ENCODE measurements around the gene DHX36. TPM values are rescaled to one million over a fixed set of nuclear protein-coding genes. Genes with fewer than 3 reads are reported as not detected.
A peak's percentile ranks its signal among the peaks of the same experiment; 100 is the strongest.

The DHX36 gene
- total and polyA plus RNA-seq, 12 donors = 17.4 to 84.6 (median 43.1) TPM

- H3K27ac ChIP-seq = no peak overlapping the region
- H3K27me3 ChIP-seq = peaks cover 7% of the 10 kb centered on the region
- H3K9me3 ChIP-seq (replicated peaks in 1 of 3) = no peaks in the 10 kb centered on the region
- no peak for TF ChIP-seq POLR2A (IDR thresholded peaks at IDR 0.05)
- TF ChIP-seq CTCF (IDR thresholded peaks at IDR 0.05) = no peak
- no peaks in the 10 kb centered on the region for H3K36me3 ChIP-seq (replicated peaks in 1 of 2)
- intact Hi-C loops (cut with DNase I) = loop anchor here in 1 of 2 donors (10.0 kb wide), 1 partner anchor 986 kb away; no protein-coding TSS in a partner anchor
- 61 to 66% (median 63%) methylated on average over 4 of the region's 4 CpGs for WGBS, 4 donors
- DNase-seq = no peak
- no peak overlapping the region for H3K4me3 ChIP-seq
- no peaks in the 10 kb centered on the region for H3K4me1 ChIP-seq (replicated peaks in 1 of 2)
These were observed 14.3 kb upstream of the DHX36 start for GRCh38 chr3:154338570-154338969.

GRCh38 chr3:154338008-154338407, 13.7 kb upstream of the DHX36 start:
- intact Hi-C loops (cut with DNase I) = loop anchor here in 1 of 2 donors (10.0 kb wide), 1 partner anchor 987 kb away; no protein-coding TSS in a partner anchor

GRCh38 chr3:154334973-154335420, 10.7 kb upstream of the DHX36 start:
- no peak for DNase-seq
- TF ChIP-seq CTCF (IDR thresholded peaks at IDR 0.05) (peak; percentile 37 to 65 (median 44)), POLR2A (IDR thresholded peaks at IDR 0.05) (no peak)
- H3K9me3 ChIP-seq (replicated peaks in 1 of 3) = no peaks in the 10 kb centered on the region
- peaks cover under 1% of the 10 kb centered on the region for H3K27me3 ChIP-seq
- no peak overlapping the region for H3K4me3 ChIP-seq
- WGBS, 4 donors = 8 to 21% (median 15%) methylated on average over 3 of the region's 3 CpGs
- no peaks in the 10 kb centered on the region for H3K36me3 ChIP-seq (replicated peaks in 1 of 2)
- no peak overlapping the region for H3K27ac ChIP-seq
- intact Hi-C loops (cut with DNase I) = loop anchor here in 1 of 2 donors (10.0 kb wide), 1 partner anchor 990 kb away; no protein-coding TSS in a partner anchor
- no peaks in the 10 kb centered on the region for H3K4me1 ChIP-seq (replicated peaks in 1 of 2)

More at GRCh38 chr3:154338008-154338407, 13.7 kb upstream of the DHX36 start:
- H3K4me3 ChIP-seq = no peak overlapping the region
- WGBS, 4 donors = 81 to 91% (median 85%) methylated on average over 6 of the region's 6 CpGs
- H3K27me3 ChIP-seq = peaks cover 7% of the 10 kb centered on the region
- H3K27ac ChIP-seq = no peak overlapping the region
- H3K4me1 ChIP-seq (replicated peaks in 1 of 2) = no peaks in the 10 kb centered on the region
- no peaks in the 10 kb centered on the region for H3K9me3 ChIP-seq (replicated peaks in 1 of 3)
- TF ChIP-seq POLR2A (IDR thresholded peaks at IDR 0.05) = no peak
- H3K36me3 ChIP-seq (replicated peaks in 1 of 2) = no peaks in the 10 kb centered on the region
- DNase-seq = no peak

GRCh38 chr3:154327871-154328270, 3.6 kb upstream of the DHX36 start:
- no peaks in the 10 kb centered on the region for H3K9me3 ChIP-seq (replicated peaks in 1 of 3)
- H3K27me3 ChIP-seq = no peaks in the 10 kb centered on the region
- no peaks in the 10 kb centered on the region for H3K36me3 ChIP-seq (replicated peaks in 1 of 2)
- TF ChIP-seq POLR2A (IDR thresholded peaks at IDR 0.05) = no peak
- TF ChIP-seq CTCF (IDR thresholded peaks at IDR 0.05) = no peak
- H3K4me3 ChIP-seq = no peak overlapping the region
- no peak overlapping the region for H3K27ac ChIP-seq
- DNase-seq = no peak
- intact Hi-C loops (cut with DNase I) = no loop called here
- H3K4me1 ChIP-seq (replicated peaks in 1 of 2) = peaks cover 3 to 7% of the 10 kb centered on the region in 2 donors

GRCh38 chr3:154324919-154325318, 632 bp upstream of the DHX36 start:
- 68 to 80% (median 70%) methylated on average over 3 of the region's 3 CpGs for WGBS, 4 donors
- TF ChIP-seq CTCF (IDR thresholded peaks at IDR 0.05) = no peak
- H3K27ac ChIP-seq = peak overlapping the region in 3 of 5 donors; percentile 79 to 93 (median 91)
- no peaks in the 10 kb centered on the region for H3K27me3 ChIP-seq
- H3K9me3 ChIP-seq (replicated peaks in 1 of 3) = no peaks in the 10 kb centered on the region
- H3K4me1 ChIP-seq (replicated peaks in 1 of 2) = peaks cover 9 to 36% of the 10 kb centered on the region in 2 donors
- DNase-seq = no peak
- intact Hi-C loops (cut with DNase I) = no loop called here
- H3K36me3 ChIP-seq (replicated peaks in 1 of 2) = no peaks in the 10 kb centered on the region
- H3K4me3 ChIP-seq = peak overlapping the region in 2 of 4 donors; percentile 67

All from adrenal gland (tissue), 12 donors.